PC-9 (cell line): ENCODE measurements around the gene CAPZB. TPM values are rescaled to one million over a fixed set of nuclear protein-coding genes. Genes with fewer than 3 reads are reported as not detected.

Source experiments
- BruUV-seq: library from RNA; stranded (reverse); fragments of 400-500 nt; replicated peaks from 2 replicates; lab custom pipeline; 2021; lab: Mats Ljungman, UMichigan
- CTCF ChIA-PET: fragments of 300-600 bp; sonication (Branson Sonifier 250); formaldehyde crosslinking; loops from one replicate; lab custom pipeline; 2022; ENCODE audit warnings: antibody characterized with exemption; lab: Charles Lee
- POLR2A ChIA-PET: fragments of 300-600 bp; sonication (Branson Sonifier 250); formaldehyde crosslinking; loops from one replicate; lab custom pipeline; 2022; ENCODE audit warnings: antibody characterized with exemption; ENCODE audit not compliant: unreplicated experiment; lab: Charles Lee
- DNase-seq, 2 experiments: peaks; one replicate each; pipeline versions ENCODE4 v3.0.0 to v3.0.0-alpha.2; 2015 to 2022; ENCODE audit warnings: mixed read lengths in 1 of 2
- H2AFZ ChIP-seq: fragments of 200-600 bp; sonication (generic); 2 replicates; pipeline ENCODE4 v1.8.1; 2017; ENCODE audit warnings: antibody characterized with exemption
- H3F3A ChIP-seq: fragments of 200-600 bp; sonication (generic); 2 replicates; pipeline ENCODE4 v1.8.1; 2017; ENCODE audit warnings: antibody characterized with exemption, mild to moderate bottlenecking, low read depth; ENCODE audit not compliant: insufficient read depth
- H3K27ac ChIP-seq: fragments of 200-600 bp; sonication (generic); 2 replicates; pipeline ENCODE4 v1.6.1; 2016; ENCODE audit warnings: mixed run types
- H3K27me3 ChIP-seq: fragments of 200-600 bp; sonication (generic); 2 replicates; pipeline ENCODE4 v1.6.1; 2016; ENCODE audit warnings: low read depth, mixed run types; ENCODE audit not compliant: insufficient read depth
- H3K36me3 ChIP-seq: fragments of 200-600 bp; sonication (generic); 2 replicates; pipeline ENCODE4 v1.6.1; 2016; ENCODE audit warnings: low read depth, mixed run types
- H3K4me1 ChIP-seq: fragments of 200-600 bp; sonication (generic); replicated peaks from 2 replicates; pipeline ENCODE4 v1.6.1; 2016; ENCODE audit warnings: mixed run types; ENCODE audit not compliant: insufficient read depth
- H3K4me2 ChIP-seq: fragments of 200-600 bp; sonication (generic); 2 replicates; pipeline ENCODE4 v1.6.1; 2017; ENCODE audit warnings: mixed run types
- H3K4me3 ChIP-seq: fragments of 200-600 bp; sonication (generic); 2 replicates; pipeline ENCODE4 v1.6.1; 2016; ENCODE audit warnings: mixed run types
- H3K79me2 ChIP-seq: fragments of 200-600 bp; sonication (generic); 2 replicates; pipeline ENCODE4 v1.6.1; 2017; ENCODE audit warnings: low read depth, mixed run types
- H3K9me2 ChIP-seq: fragments of 200-600 bp; sonication (generic); 2 replicates; pipeline ENCODE4 v1.8.1; 2017; ENCODE audit warnings: mild to moderate bottlenecking; ENCODE audit not compliant: insufficient read depth
- H3K9me3 ChIP-seq: fragments of 200-600 bp; sonication (generic); 2 replicates; pipeline ENCODE4 v1.8.1; 2016; ENCODE audit warnings: low read depth; ENCODE audit not compliant: insufficient read depth
- H4K20me1 ChIP-seq: fragments of 200-600 bp; sonication (generic); 2 replicates; pipeline ENCODE4 v1.8.1; 2017; ENCODE audit not compliant: insufficient read depth
- EZH2 ChIP-seq: fragments of 200-600 bp; sonication (generic); IDR thresholded peaks from 2 replicates; pipeline ENCODE4 v1.8.0; 2017; ENCODE audit warnings: antibody characterized with exemption, low read depth
- intact Hi-C: fragments of 100-400 bp; cut with micrococcal nuclease; formaldehyde crosslinking; loops from one replicate; pipeline ENCODE4 v1.10.0; 2022; ENCODE audit not compliant: unreplicated experiment
- total RNA-seq: library from RNA; stranded (reverse); gene quantifications from 2 replicates; pipeline ENCODE4 v1.2.3, GENCODE V29; 2021
- TF ChIP-seq, protein P1 (sequence below): fragments of 200-600 bp; sonication (generic); conservative IDR thresholded peaks from 2 replicates; pipeline ENCODE4 v1.6.1; 2017; ENCODE audit warnings: mixed run types, antibody characterized with exemption, mild to moderate bottlenecking, moderate library complexity

Gene CAPZB
- total RNA-seq, 1 experiment from 2014 or later = 222 TPM

DNA sequence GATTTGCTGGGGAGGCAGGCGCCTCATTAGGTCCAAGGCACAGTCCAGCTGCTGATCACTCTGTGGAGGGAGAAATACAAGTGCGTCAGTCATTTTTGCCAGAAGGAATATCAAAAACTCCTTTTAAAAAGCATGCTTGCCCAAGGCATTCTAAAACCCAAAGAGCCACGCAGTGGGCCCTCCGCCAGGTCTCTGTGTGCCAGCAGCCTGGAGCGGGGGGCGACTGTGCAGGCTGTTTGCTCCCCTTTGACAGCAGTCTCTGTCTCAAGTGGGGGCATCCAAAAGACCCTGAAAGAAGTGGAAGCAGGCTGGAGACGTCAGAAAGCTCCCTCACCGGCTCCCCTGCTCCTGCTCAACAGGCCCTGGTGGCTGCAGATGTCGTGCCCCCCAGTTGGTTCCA is 65.6 kb downstream of the CAPZB start:
- CTCF ChIA-PET = no interaction called here
- Histone ChIP-seq H3K27me3 (no peaks in the 10 kb centered on the region), H4K20me1 (peaks cover 21% of the 10 kb centered on the region), H3K4me1 (no peaks in the 10 kb centered on the region), H3K4me2 (no peak overlapping the region), H3F3A (no peaks in the 10 kb centered on the region), H3K79me2 (peaks cover 32% of the 10 kb centered on the region), H2AFZ (no peak overlapping the region), H3K4me3 (no peak overlapping the region), H3K9me3 (no peaks in the 10 kb centered on the region), H3K27ac (no peak overlapping the region), H3K9me2 (no peaks in the 10 kb centered on the region), H3K36me3 (no peaks in the 10 kb centered on the region)
- TF ChIP-seq EZH2 = no peak
- TF ChIP-seq, protein P1, sequence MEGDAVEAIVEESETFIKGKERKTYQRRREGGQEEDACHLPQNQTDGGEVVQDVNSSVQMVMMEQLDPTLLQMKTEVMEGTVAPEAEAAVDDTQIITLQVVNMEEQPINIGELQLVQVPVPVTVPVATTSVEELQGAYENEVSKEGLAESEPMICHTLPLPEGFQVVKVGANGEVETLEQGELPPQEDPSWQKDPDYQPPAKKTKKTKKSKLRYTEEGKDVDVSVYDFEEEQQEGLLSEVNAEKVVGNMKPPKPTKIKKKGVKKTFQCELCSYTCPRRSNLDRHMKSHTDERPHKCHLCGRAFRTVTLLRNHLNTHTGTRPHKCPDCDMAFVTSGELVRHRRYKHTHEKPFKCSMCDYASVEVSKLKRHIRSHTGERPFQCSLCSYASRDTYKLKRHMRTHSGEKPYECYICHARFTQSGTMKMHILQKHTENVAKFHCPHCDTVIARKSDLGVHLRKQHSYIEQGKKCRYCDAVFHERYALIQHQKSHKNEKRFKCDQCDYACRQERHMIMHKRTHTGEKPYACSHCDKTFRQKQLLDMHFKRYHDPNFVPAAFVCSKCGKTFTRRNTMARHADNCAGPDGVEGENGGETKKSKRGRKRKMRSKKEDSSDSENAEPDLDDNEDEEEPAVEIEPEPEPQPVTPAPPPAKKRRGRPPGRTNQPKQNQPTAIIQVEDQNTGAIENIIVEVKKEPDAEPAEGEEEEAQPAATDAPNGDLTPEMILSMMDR = no peak
- intact Hi-C loops = no loop called here
- POLR2A ChIA-PET = no interaction called here
- DNase-seq = no peak
- BruUV-seq = no TSS peak

DNA sequence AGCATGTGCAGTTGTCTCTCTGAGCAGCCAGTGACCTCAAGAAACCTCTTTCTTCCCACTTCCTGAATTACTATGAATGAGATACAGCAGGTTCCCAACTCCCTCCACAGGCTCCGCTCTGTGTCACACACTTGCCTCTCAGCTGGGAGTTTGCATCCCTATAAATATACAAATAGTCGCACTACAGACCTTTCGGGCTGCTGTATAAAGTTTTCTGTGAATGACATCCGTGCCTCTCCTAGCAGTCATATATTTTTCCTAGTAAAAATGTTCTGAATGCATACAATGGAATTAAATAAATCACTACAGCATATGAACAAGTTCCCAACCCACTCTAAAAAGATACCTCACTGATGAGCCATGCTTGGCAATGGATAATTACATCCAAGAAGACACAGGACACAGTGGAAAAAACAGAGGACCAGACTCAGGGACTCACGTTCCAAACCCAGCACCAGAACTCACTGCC is 66.8 kb downstream of the CAPZB start:
- intact Hi-C loops = no loop called here
- H3K4me2 ChIP-seq = no peak overlapping the region
- no peaks in the 10 kb centered on the region for H3K9me2 ChIP-seq
- peaks cover 20% of the 10 kb centered on the region for H4K20me1 ChIP-seq
- no peak overlapping the region for H2AFZ ChIP-seq
- CTCF ChIA-PET = no interaction called here
- H3K4me1 ChIP-seq = no peaks in the 10 kb centered on the region
- no peak overlapping the region for H3K4me3 ChIP-seq
- H3K27me3 ChIP-seq = no peaks in the 10 kb centered on the region
- no TSS peak for BruUV-seq
- no peaks in the 10 kb centered on the region for H3K36me3 ChIP-seq
- H3F3A ChIP-seq = no peaks in the 10 kb centered on the region
- H3K9me3 ChIP-seq = no peaks in the 10 kb centered on the region
- peaks cover 29% of the 10 kb centered on the region for H3K79me2 ChIP-seq
- no peak for TF ChIP-seq EZH2
- TF ChIP-seq, protein P1 = no peak
- H3K27ac ChIP-seq = no peak overlapping the region
- no peak for DNase-seq
- POLR2A ChIA-PET = no interaction called here

DNA sequence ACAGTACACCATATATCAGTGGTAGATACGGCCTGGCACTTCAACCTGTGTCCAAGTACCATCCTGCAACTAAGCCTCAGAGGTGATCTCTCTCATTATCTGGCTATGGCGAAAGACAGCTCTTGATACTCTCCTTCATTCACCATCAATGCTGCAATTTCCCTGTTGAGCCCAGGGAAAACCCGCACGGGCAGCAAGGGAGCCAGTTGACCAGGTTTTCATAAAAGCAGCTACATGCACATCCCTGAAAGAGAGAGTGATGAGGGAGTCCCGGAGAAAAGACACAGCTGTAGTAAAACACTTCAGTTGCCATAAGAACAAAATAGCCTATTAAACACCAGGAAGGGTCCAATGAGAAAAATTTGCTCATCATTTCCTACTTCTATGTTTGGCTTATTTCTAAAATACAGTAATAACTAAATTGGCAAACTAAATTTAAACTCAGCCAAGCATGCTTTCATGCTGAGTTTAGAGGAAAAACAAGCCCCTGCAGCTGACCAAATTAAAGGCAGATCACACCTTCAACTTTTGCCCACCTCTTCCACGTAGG is 68.3 kb downstream of the CAPZB start:
- no peaks in the 10 kb centered on the region for H3K36me3 ChIP-seq
- intact Hi-C loops = no loop called here
- no TSS peak for BruUV-seq
- H3K4me2 ChIP-seq = no peak overlapping the region
- no peaks in the 10 kb centered on the region for H3K9me2 ChIP-seq
- H4K20me1 ChIP-seq = peaks cover 27% of the 10 kb centered on the region
- ChIA-PET POLR2A (no interaction called here), CTCF (no interaction called here)
- H3K9me3 ChIP-seq = no peaks in the 10 kb centered on the region
- no peaks in the 10 kb centered on the region for H3K27me3 ChIP-seq
- TF ChIP-seq EZH2 = no peak
- H3K79me2 ChIP-seq = peaks cover 21% of the 10 kb centered on the region
- H3K4me3 ChIP-seq = no peak overlapping the region
- H3K27ac ChIP-seq = no peak overlapping the region
- H2AFZ ChIP-seq = no peak overlapping the region
- DNase-seq = no peak
- H3K4me1 ChIP-seq = no peaks in the 10 kb centered on the region
- no peaks in the 10 kb centered on the region for H3F3A ChIP-seq

GRCh38 chr1:19416145-19416544 is 69.2 kb downstream of the CAPZB start:
- Histone ChIP-seq H3K9me2 (no peaks in the 10 kb centered on the region), H3F3A (no peaks in the 10 kb centered on the region), H3K9me3 (no peaks in the 10 kb centered on the region), H3K79me2 (0 out of 2 replicates have a peak, but pooled peaks cover 16% of the 10 kb centered on the region), H3K4me3 (no peak overlapping the region), H3K27me3 (no peaks in the 10 kb centered on the region), H3K4me2 (no peak overlapping the region), H4K20me1 (peaks cover 29% of the 10 kb centered on the region), H2AFZ (no peak overlapping the region), H3K4me1 (no peaks in the 10 kb centered on the region), H3K36me3 (no peaks in the 10 kb centered on the region), H3K27ac (no peak overlapping the region)
- BruUV-seq = no TSS peak
- no peak for DNase-seq
- intact Hi-C loops = no loop called here
- CTCF ChIA-PET = no interaction called here
- POLR2A ChIA-PET = no interaction called here
- TF ChIP-seq, protein P1 = no peak
- TF ChIP-seq EZH2 = no peak
